Stimulated activated CD4-positive, alpha-beta T cell treated with anti-CD3 and anti-CD28 coated beads, Interleukin-2, amount 100 ng/mL, for 4 hours (primary cell): Measurements from ENCODE around the gene ARHGAP8.
"Not testable (repeated sequence)": the region's sequence is repeated elsewhere in the genome, so short reads cannot be mapped to it uniquely, and the experiment has no call there.

ENCODE experiments used
- DNase-seq: peaks from one replicate; pipeline ENCODE4 v3.0.0-alpha.2; 2020; ENCODE audit warnings: low read depth

Gene ARHGAP8

GRCh38 chr22:44739666-44740065 lies 12.7 kb upstream of the ARHGAP8 start:
- DNase-seq: not testable (repeated sequence)

GRCh38 chr22:44740307-44740706 lies 12.1 kb upstream of the ARHGAP8 start:
- DNase-seq: no peak

- DNase-seq: no peak
These were observed 10.4 kb upstream of the ARHGAP8 start for GRCh38 chr22:44741929-44742328.

GRCh38 chr22:44743247-44743646 lies 9.1 kb upstream of the ARHGAP8 start:
- no peak for DNase-seq

GRCh38 chr22:44743804-44744211 lies 8.6 kb upstream of the ARHGAP8 start:
- no peak for DNase-seq

GRCh38 chr22:44745853-44746789 lies 6.3 kb upstream of the ARHGAP8 start:
- no peak for DNase-seq

- DNase-seq: not testable (repeated sequence)
These were observed 4.6 kb upstream of the ARHGAP8 start for GRCh38 chr22:44747784-44748127.

GRCh38 chr22:44748524-44748923 lies 3.9 kb upstream of the ARHGAP8 start:
- no peak for DNase-seq

- DNase-seq: no peak
These were observed 1.9 kb upstream of the ARHGAP8 start for GRCh38 chr22:44750481-44750880.

GRCh38 chr22:44753189-44754042 lies 1.0 kb downstream of the ARHGAP8 start:
- DNase-seq: no peak

- no peak for DNase-seq
These were observed 2.6 kb downstream of the ARHGAP8 start for GRCh38 chr22:44754998-44755397.

- no peak for DNase-seq
These were observed 3.0 kb downstream of the ARHGAP8 start for GRCh38 chr22:44755417-44755816.

GRCh38 chr22:44755956-44756361 lies 3.6 kb downstream of the ARHGAP8 start:
- no peak for DNase-seq

GRCh38 chr22:44758344-44758973 lies 6.1 kb downstream of the ARHGAP8 start:
- DNase-seq: no peak

- DNase-seq: no peak
These were observed 6.6 kb downstream of the ARHGAP8 start for GRCh38 chr22:44759001-44759400.

GRCh38 chr22:44759430-44760310 lies 7.3 kb downstream of the ARHGAP8 start:
- DNase-seq: no peak

- no peak for DNase-seq
These were observed 8.1 kb downstream of the ARHGAP8 start for GRCh38 chr22:44760476-44760875.

- no peak for DNase-seq
These were observed 8.7 kb downstream of the ARHGAP8 start for GRCh38 chr22:44761025-44761424.

- DNase-seq: no peak
These were observed 12.0 kb downstream of the ARHGAP8 start for GRCh38 chr22:44764373-44764772.

- DNase-seq: no peak
These were observed 12.6 kb downstream of the ARHGAP8 start for GRCh38 chr22:44764974-44765373.

GRCh38 chr22:44765571-44766285 lies 13.4 kb downstream of the ARHGAP8 start:
- DNase-seq: no peak
